Measurements from ENCODE around the gene DDX27.

DNA sequence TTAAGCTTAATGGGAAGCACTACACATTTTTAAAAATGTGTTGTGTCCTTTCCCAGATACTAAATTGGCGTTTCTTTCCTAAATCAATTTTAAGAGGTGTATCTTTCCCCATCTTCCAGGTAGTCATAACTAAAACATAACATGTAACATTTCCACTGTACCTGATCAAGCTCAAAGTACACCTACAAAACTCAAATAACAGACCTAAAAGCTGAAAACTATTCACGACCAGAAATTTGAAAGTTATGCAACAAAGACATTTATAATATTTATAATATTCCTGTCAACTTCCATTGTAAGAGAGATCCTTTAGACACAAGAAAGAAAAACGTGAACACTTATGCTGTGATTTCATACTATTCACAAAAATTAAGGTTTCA, 34.5 kb upstream of the DDX27 start:
- TF ChIP-seq CEBPB (IDR thresholded peaks at IDR 0.05): no peak
- TF ChIP-seq, protein P1, sequence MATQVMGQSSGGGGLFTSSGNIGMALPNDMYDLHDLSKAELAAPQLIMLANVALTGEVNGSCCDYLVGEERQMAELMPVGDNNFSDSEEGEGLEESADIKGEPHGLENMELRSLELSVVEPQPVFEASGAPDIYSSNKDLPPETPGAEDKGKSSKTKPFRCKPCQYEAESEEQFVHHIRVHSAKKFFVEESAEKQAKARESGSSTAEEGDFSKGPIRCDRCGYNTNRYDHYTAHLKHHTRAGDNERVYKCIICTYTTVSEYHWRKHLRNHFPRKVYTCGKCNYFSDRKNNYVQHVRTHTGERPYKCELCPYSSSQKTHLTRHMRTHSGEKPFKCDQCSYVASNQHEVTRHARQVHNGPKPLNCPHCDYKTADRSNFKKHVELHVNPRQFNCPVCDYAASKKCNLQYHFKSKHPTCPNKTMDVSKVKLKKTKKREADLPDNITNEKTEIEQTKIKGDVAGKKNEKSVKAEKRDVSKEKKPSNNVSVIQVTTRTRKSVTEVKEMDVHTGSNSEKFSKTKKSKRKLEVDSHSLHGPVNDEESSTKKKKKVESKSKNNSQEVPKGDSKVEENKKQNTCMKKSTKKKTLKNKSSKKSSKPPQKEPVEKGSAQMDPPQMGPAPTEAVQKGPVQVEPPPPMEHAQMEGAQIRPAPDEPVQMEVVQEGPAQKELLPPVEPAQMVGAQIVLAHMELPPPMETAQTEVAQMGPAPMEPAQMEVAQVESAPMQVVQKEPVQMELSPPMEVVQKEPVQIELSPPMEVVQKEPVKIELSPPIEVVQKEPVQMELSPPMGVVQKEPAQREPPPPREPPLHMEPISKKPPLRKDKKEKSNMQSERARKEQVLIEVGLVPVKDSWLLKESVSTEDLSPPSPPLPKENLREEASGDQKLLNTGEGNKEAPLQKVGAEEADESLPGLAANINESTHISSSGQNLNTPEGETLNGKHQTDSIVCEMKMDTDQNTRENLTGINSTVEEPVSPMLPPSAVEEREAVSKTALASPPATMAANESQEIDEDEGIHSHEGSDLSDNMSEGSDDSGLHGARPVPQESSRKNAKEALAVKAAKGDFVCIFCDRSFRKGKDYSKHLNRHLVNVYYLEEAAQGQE (IDR thresholded peaks at IDR 0.05; ENCODE audit: low read depth): no peak
- no peak for TF ChIP-seq YY1 (IDR thresholded peaks at IDR 0.05; ENCODE audit: low read depth)
- no peak for TF ChIP-seq CREB1 (IDR thresholded peaks at IDR 0.05; ENCODE audit: low read depth)
- TF ChIP-seq RAD21 (IDR thresholded peaks at IDR 0.05; ENCODE audit: low read depth): no peak
